Chondrocyte (in vitro differentiated cells): ENCODE results near the gene S100P. TPM values are rescaled to one million over a fixed set of nuclear protein-coding genes. Genes with fewer than 3 reads are reported as not detected.

ENCODE experiments used
- DNase-seq: peaks from one replicate; pipeline ENCODE4 v3.0.0; 2021; ENCODE audit warnings: mixed read lengths, low spot score
- H3K27ac Mint-ChIP-seq: one replicate; pipeline ENCODE4 v1.8.0; 2021; ENCODE audit warnings: mild to moderate bottlenecking, moderate library complexity, mixed read lengths; ENCODE audit not compliant: unreplicated experiment
- H3K27me3 Mint-ChIP-seq: 2 replicates; pipeline ENCODE4 v1.8.0; 2021; ENCODE audit warnings: low read depth, mixed read lengths
- H3K36me3 Mint-ChIP-seq: 2 replicates; pipeline ENCODE4 v1.8.0; 2021; ENCODE audit warnings: low read depth, mixed read lengths
- H3K4me1 Mint-ChIP-seq: 2 replicates; pipeline ENCODE4 v1.8.0; 2021; ENCODE audit warnings: low read depth, mild to moderate bottlenecking, mixed read lengths
- H3K4me3 Mint-ChIP-seq: one replicate; pipeline ENCODE4 v1.8.0; 2021; ENCODE audit warnings: mild to moderate bottlenecking, moderate library complexity, mixed read lengths; ENCODE audit not compliant: unreplicated experiment
- H3K9me3 Mint-ChIP-seq: 2 replicates; pipeline ENCODE4 v1.8.0; 2021; ENCODE audit warnings: low read depth, mixed read lengths
- CTCF ChIP-seq: fragments of 200-600 bp; sonication (generic); IDR thresholded peaks from 2 replicates; pipeline ENCODE4 v1.5.0; 2021; ENCODE audit warnings: antibody characterized with exemption, mild to moderate bottlenecking, moderate library complexity
- total RNA-seq: library from RNA; stranded (reverse); gene quantifications from 3 replicates; pipeline ENCODE4 v1.2.1, GENCODE V29; 2021

Gene S100P
- total RNA-seq, 1 donor from 2014 or later: 0.95 TPM

GRCh38 chr4:6731780-6732179 is 38.1 kb downstream of the S100P start:
- no peak for TF ChIP-seq CTCF
- Mint-ChIP-seq H3K27me3 (no peaks in the 10 kb centered on the region), H3K4me3 (no peak overlapping the region), H3K9me3 (no peaks in the 10 kb centered on the region), H3K36me3 (no peaks in the 10 kb centered on the region), H3K27ac (peak overlapping the region; percentile 96), H3K4me1 (peaks cover 30% of the 10 kb centered on the region)
- DNase-seq: no peak

GRCh38 chr4:6732441-6733357 is 39.0 kb downstream of the S100P start:
- no peaks in the 10 kb centered on the region for H3K27me3 Mint-ChIP-seq
- TF ChIP-seq CTCF: no peak
- H3K9me3 Mint-ChIP-seq: no peaks in the 10 kb centered on the region
- no peak overlapping the region for H3K4me3 Mint-ChIP-seq
- no peak for DNase-seq
- peak overlapping the region; percentile 96 for H3K27ac Mint-ChIP-seq
- H3K36me3 Mint-ChIP-seq: no peaks in the 10 kb centered on the region
- H3K4me1 Mint-ChIP-seq: peaks cover 24% of the 10 kb centered on the region

- no peak for TF ChIP-seq CTCF
- Mint-ChIP-seq H3K27ac (peak overlapping the region; percentile 5), H3K36me3 (no peaks in the 10 kb centered on the region)
Observed at GRCh38 chr4:6733358-6734164, 39.9 kb downstream of the S100P start.

GRCh38 chr4:6734165-6734786 is 40.6 kb downstream of the S100P start:
- H3K4me1 Mint-ChIP-seq: peaks cover 15% of the 10 kb centered on the region
- H3K27me3 Mint-ChIP-seq: no peaks in the 10 kb centered on the region
- TF ChIP-seq CTCF: no peak
- no peak for DNase-seq
- peak overlapping the region; percentile 65 for H3K27ac Mint-ChIP-seq
- H3K9me3 Mint-ChIP-seq: peaks cover 2% of the 10 kb centered on the region
- H3K36me3 Mint-ChIP-seq: no peaks in the 10 kb centered on the region
- H3K4me3 Mint-ChIP-seq: no peak overlapping the region

More at GRCh38 chr4:6733358-6734164, 39.9 kb downstream of the S100P start:
- H3K27me3 Mint-ChIP-seq: no peaks in the 10 kb centered on the region
- H3K9me3 Mint-ChIP-seq: no peaks in the 10 kb centered on the region
- H3K4me1 Mint-ChIP-seq: peaks cover 16% of the 10 kb centered on the region
- no peak overlapping the region for H3K4me3 Mint-ChIP-seq
- no peak for DNase-seq

- TF ChIP-seq CTCF: no peak
Observed at GRCh38 chr4:6739920-6740319, 46.2 kb downstream of the S100P start.

More at GRCh38 chr4:6739920-6740319, 46.2 kb downstream of the S100P start:
- Mint-ChIP-seq H3K27ac (no peak overlapping the region), H3K4me3 (no peak overlapping the region), H3K27me3 (no peaks in the 10 kb centered on the region), H3K9me3 (peaks cover 10% of the 10 kb centered on the region), H3K4me1 (peaks cover 3% of the 10 kb centered on the region), H3K36me3 (no peaks in the 10 kb centered on the region)
- DNase-seq: no peak
